Measurements from ENCODE around the gene CARNS1. TPM values are rescaled to one million over a fixed set of nuclear protein-coding genes. Genes with fewer than 3 reads are reported as not detected.
A peak's percentile ranks its signal among the peaks of the same experiment; 100 is the strongest.

The CARNS1 gene
- total and polyA plus RNA-seq, 9 donors, result 29.2 to 80.7 (median 56.4) TPM

- 51% methylated on average over 5 of the region's 13 CpGs for WGBS (ENCODE audit: insufficient coverage)
- no peaks in the 10 kb centered on the region for H3K9me3 ChIP-seq (replicated peaks; ENCODE audit: control insufficient read depth, low read depth, low read length)
- peaks cover 53% of the 10 kb centered on the region for H3K4me1 ChIP-seq (ENCODE audit: control insufficient read depth, insufficient read depth, low read length)
- H3K27ac ChIP-seq (ENCODE audit: low read length), result no peak overlapping the region
- peaks cover 55% of the 10 kb centered on the region for H3K27me3 ChIP-seq (ENCODE audit: control insufficient read depth, insufficient read depth, low read length)
- no peak overlapping the region for H3K4me3 ChIP-seq (ENCODE audit: low read length)
- no peaks in the 10 kb centered on the region for H3K36me3 ChIP-seq (ENCODE audit: control insufficient read depth, insufficient read depth, low read length)
- DNase-seq, result no peak
These were observed 5.6 kb upstream of the CARNS1 start for GRCh38 chr11:67409781-67410368.

GRCh38 chr11:67410369-67410831 lies 5.1 kb upstream of the CARNS1 start:
- Histone ChIP-seq H3K9me3 (replicated peaks; ENCODE audit: control insufficient read depth, low read depth, low read length) (no peaks in the 10 kb centered on the region), H3K27me3 (ENCODE audit: control insufficient read depth, insufficient read depth, low read length) (peaks cover 55% of the 10 kb centered on the region), H3K4me3 (ENCODE audit: low read length) (no peak overlapping the region), H3K4me1 (ENCODE audit: control insufficient read depth, insufficient read depth, low read length) (peaks cover 58% of the 10 kb centered on the region), H3K27ac (ENCODE audit: low read length) (no peak overlapping the region), H3K36me3 (ENCODE audit: control insufficient read depth, insufficient read depth, low read length) (no peaks in the 10 kb centered on the region)
- WGBS (ENCODE audit: insufficient coverage), result 63% methylated on average over 10 of the region's 15 CpGs
- DNase-seq, result no peak

- Histone ChIP-seq H3K27ac (ENCODE audit: low read length) (no peak overlapping the region), H3K4me3 (ENCODE audit: low read length) (no peak overlapping the region), H3K27me3 (ENCODE audit: control insufficient read depth, insufficient read depth, low read length) (peaks cover 55% of the 10 kb centered on the region), H3K9me3 (replicated peaks; ENCODE audit: control insufficient read depth, low read depth, low read length) (no peaks in the 10 kb centered on the region), H3K4me1 (ENCODE audit: control insufficient read depth, insufficient read depth, low read length) (peaks cover 63% of the 10 kb centered on the region), H3K36me3 (ENCODE audit: control insufficient read depth, insufficient read depth, low read length) (peaks cover 2% of the 10 kb centered on the region)
- no peak for DNase-seq
- 83% methylated on average over 7 of the region's 17 CpGs for WGBS (ENCODE audit: insufficient coverage)
These were observed 4.3 kb upstream of the CARNS1 start for GRCh38 chr11:67410984-67411784.

GRCh38 chr11:67411785-67412152 lies 3.7 kb upstream of the CARNS1 start:
- no peak overlapping the region for H3K27ac ChIP-seq (ENCODE audit: low read length)
- no CpG with 5 or more reads among the region's 7 CpGs for whole genome bisulfite sequencing (ENCODE audit: insufficient coverage)
- no peaks in the 10 kb centered on the region for H3K9me3 ChIP-seq (replicated peaks; ENCODE audit: control insufficient read depth, low read depth, low read length)
- peaks cover 68% of the 10 kb centered on the region for H3K4me1 ChIP-seq (ENCODE audit: control insufficient read depth, insufficient read depth, low read length)
- peaks cover 4% of the 10 kb centered on the region for H3K36me3 ChIP-seq (ENCODE audit: control insufficient read depth, insufficient read depth, low read length)
- H3K4me3 ChIP-seq (ENCODE audit: low read length), result no peak overlapping the region
- no peak for DNase-seq
- peaks cover 55% of the 10 kb centered on the region for H3K27me3 ChIP-seq (ENCODE audit: control insufficient read depth, insufficient read depth, low read length)

- peaks cover 4% of the 10 kb centered on the region for H3K36me3 ChIP-seq (ENCODE audit: control insufficient read depth, insufficient read depth, low read length)
- peaks cover 74% of the 10 kb centered on the region for H3K4me1 ChIP-seq (ENCODE audit: control insufficient read depth, insufficient read depth, low read length)
- no peak for DNase-seq
- H3K9me3 ChIP-seq (replicated peaks; ENCODE audit: control insufficient read depth, low read depth, low read length), result no peaks in the 10 kb centered on the region
- no peak overlapping the region for H3K27ac ChIP-seq (ENCODE audit: low read length)
- H3K4me3 ChIP-seq (ENCODE audit: low read length), result no peak overlapping the region
- 59% methylated on average over 5 of the region's 9 CpGs for WGBS (ENCODE audit: insufficient coverage)
- peaks cover 53% of the 10 kb centered on the region for H3K27me3 ChIP-seq (ENCODE audit: control insufficient read depth, insufficient read depth, low read length)
These were observed 2.8 kb upstream of the CARNS1 start for GRCh38 chr11:67412495-67413179.

GRCh38 chr11:67413266-67413849 lies 2.1 kb upstream of the CARNS1 start:
- peaks cover 75% of the 10 kb centered on the region for H3K4me1 ChIP-seq (ENCODE audit: control insufficient read depth, insufficient read depth, low read length)
- no peak for DNase-seq
- no peak overlapping the region for H3K4me3 ChIP-seq (ENCODE audit: low read length)
- H3K9me3 ChIP-seq (replicated peaks; ENCODE audit: control insufficient read depth, low read depth, low read length), result no peaks in the 10 kb centered on the region
- 57% methylated on average over 1 of the region's 2 CpGs for WGBS (ENCODE audit: insufficient coverage)
- H3K36me3 ChIP-seq (ENCODE audit: control insufficient read depth, insufficient read depth, low read length), result peaks cover 4% of the 10 kb centered on the region
- H3K27ac ChIP-seq (ENCODE audit: low read length), result peak overlapping the region; percentile 29
- peaks cover 51% of the 10 kb centered on the region for H3K27me3 ChIP-seq (ENCODE audit: control insufficient read depth, insufficient read depth, low read length)

- peak overlapping the region; percentile 44 for H3K4me3 ChIP-seq (ENCODE audit: low read length)
- DNase-seq, result no peak
- 46% methylated on average over 9 of the region's 21 CpGs for WGBS (ENCODE audit: insufficient coverage)
- H3K4me1 ChIP-seq (ENCODE audit: control insufficient read depth, insufficient read depth, low read length), result peaks cover 71% of the 10 kb centered on the region
- H3K27me3 ChIP-seq (ENCODE audit: control insufficient read depth, insufficient read depth, low read length), result peaks cover 26% of the 10 kb centered on the region
- peaks cover 4% of the 10 kb centered on the region for H3K36me3 ChIP-seq (ENCODE audit: control insufficient read depth, insufficient read depth, low read length)
- H3K9me3 ChIP-seq (replicated peaks; ENCODE audit: control insufficient read depth, low read depth, low read length), result no peaks in the 10 kb centered on the region
- peak overlapping the region; percentile 94 for H3K27ac ChIP-seq (ENCODE audit: low read length)
These were observed 1.2 kb downstream of the CARNS1 start for GRCh38 chr11:67416416-67417335.

GRCh38 chr11:67417425-67417824 lies 1.9 kb downstream of the CARNS1 start:
- H3K27ac ChIP-seq (ENCODE audit: low read length), result peak overlapping the region; percentile 94
- DNase-seq, result no peak
- no peaks in the 10 kb centered on the region for H3K9me3 ChIP-seq (replicated peaks; ENCODE audit: control insufficient read depth, low read depth, low read length)
- peak overlapping the region; percentile 1 for H3K4me3 ChIP-seq (ENCODE audit: low read length)
- peaks cover 20% of the 10 kb centered on the region for H3K27me3 ChIP-seq (ENCODE audit: control insufficient read depth, insufficient read depth, low read length)
- H3K36me3 ChIP-seq (ENCODE audit: control insufficient read depth, insufficient read depth, low read length), result peaks cover 7% of the 10 kb centered on the region
- 58% methylated on average over 10 of the region's 12 CpGs for WGBS (ENCODE audit: insufficient coverage)
- H3K4me1 ChIP-seq (ENCODE audit: control insufficient read depth, insufficient read depth, low read length), result peaks cover 71% of the 10 kb centered on the region

GRCh38 chr11:67418476-67419281 lies 3.2 kb downstream of the CARNS1 start:
- H3K36me3 ChIP-seq (ENCODE audit: control insufficient read depth, insufficient read depth, low read length), result peaks cover 12% of the 10 kb centered on the region
- peaks cover 15% of the 10 kb centered on the region for H3K27me3 ChIP-seq (ENCODE audit: control insufficient read depth, insufficient read depth, low read length)
- no peaks in the 10 kb centered on the region for H3K9me3 ChIP-seq (replicated peaks; ENCODE audit: control insufficient read depth, low read depth, low read length)
- WGBS (ENCODE audit: insufficient coverage), result 78% methylated on average over 21 of the region's 26 CpGs
- peak overlapping the region; percentile 94 for H3K27ac ChIP-seq (ENCODE audit: low read length)
- peak; percentile 86 for DNase-seq
- H3K4me3 ChIP-seq (ENCODE audit: low read length), result peak overlapping the region; percentile 37
- peaks cover 64% of the 10 kb centered on the region for H3K4me1 ChIP-seq (ENCODE audit: control insufficient read depth, insufficient read depth, low read length)
